HG03439 (cell line): ENCODE data around the gene POLDIP2.

ENCODE experiments used
- ATAC-seq: cut with Tn5 transposase; IDR thresholded peaks from one replicate; pipeline ENCODE4 v1.9.1; 2021; ENCODE audit warnings: mild to moderate bottlenecking, moderate library complexity; ENCODE audit not compliant: unreplicated experiment

Gene POLDIP2

DNA sequence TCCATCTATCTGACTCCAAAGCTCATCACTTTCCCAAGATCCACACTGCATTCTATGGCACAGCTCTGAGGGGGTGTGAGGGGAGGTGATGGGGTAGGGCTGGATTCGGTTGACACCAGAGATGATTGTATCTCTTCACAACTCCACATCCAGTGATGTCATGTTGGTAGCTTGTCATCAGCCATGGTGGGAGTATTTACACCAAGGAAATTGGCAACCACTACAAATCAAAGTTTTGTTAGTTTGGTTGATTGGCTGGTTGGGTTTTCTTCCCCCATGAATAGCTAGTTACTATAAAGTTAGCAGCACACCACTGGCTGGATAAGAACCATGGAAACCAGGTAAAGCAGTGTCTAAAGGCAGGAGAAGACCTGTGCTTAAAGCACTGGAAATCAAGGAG lies 33.7 kb upstream of the POLDIP2 start:
- ATAC-seq: no peak

DNA sequence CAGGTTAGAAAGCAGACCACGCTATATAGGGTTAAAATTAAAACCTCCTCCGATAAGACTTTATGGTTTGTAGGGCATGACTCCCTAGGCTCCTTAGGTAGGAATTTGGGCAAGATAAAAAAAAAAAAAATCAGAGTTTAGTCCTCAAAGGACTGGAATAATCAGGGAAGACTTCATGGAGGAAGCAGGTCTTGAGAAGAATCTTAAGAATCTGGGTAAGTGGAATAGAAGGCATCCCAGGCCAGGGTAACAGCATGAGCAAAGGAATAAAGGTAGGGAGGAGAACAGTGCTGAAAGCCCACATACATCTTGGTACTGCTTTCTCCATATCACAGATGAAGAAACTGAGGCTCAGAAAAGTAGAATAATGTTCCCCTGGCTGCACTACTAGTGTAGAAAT lies 33.2 kb upstream of the POLDIP2 start:
- ATAC-seq: no peak

DNA sequence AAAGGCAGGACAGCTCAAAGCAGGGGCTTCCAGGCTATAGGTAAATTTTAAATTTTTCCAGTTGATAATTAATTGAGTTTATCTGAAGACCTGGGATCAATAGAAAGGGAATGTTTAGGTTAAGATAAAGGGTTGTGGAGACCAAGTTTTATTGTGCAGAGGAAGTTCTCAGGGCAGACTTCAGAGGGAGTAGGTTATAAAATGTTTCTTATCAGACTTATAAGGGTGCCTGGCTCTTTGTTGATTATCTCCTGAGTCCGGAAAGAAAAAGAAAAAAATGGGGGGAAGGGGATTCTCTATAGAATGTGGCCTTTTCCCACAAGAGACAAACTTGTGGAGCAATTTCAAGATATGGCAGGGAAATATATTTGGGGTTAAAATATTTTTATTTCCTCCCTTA lies 32.8 kb upstream of the POLDIP2 start:
- no peak for ATAC-seq

- ATAC-seq: no peak
Measured at GRCh38 chr17:28388106-28388505, 30.8 kb upstream of the POLDIP2 start.

GRCh38 chr17:28386391-28386790 lies 29.1 kb upstream of the POLDIP2 start:
- ATAC-seq: no peak

- no peak for ATAC-seq
Measured at GRCh38 chr17:28385406-28385805, 28.1 kb upstream of the POLDIP2 start.

GRCh38 chr17:28385037-28385400 lies 27.7 kb upstream of the POLDIP2 start:
- no peak for ATAC-seq

GRCh38 chr17:28384281-28385036 lies 27.1 kb upstream of the POLDIP2 start:
- ATAC-seq: no peak

- ATAC-seq: no peak
Measured at GRCh38 chr17:28381141-28381825, 24.0 kb upstream of the POLDIP2 start.

DNA sequence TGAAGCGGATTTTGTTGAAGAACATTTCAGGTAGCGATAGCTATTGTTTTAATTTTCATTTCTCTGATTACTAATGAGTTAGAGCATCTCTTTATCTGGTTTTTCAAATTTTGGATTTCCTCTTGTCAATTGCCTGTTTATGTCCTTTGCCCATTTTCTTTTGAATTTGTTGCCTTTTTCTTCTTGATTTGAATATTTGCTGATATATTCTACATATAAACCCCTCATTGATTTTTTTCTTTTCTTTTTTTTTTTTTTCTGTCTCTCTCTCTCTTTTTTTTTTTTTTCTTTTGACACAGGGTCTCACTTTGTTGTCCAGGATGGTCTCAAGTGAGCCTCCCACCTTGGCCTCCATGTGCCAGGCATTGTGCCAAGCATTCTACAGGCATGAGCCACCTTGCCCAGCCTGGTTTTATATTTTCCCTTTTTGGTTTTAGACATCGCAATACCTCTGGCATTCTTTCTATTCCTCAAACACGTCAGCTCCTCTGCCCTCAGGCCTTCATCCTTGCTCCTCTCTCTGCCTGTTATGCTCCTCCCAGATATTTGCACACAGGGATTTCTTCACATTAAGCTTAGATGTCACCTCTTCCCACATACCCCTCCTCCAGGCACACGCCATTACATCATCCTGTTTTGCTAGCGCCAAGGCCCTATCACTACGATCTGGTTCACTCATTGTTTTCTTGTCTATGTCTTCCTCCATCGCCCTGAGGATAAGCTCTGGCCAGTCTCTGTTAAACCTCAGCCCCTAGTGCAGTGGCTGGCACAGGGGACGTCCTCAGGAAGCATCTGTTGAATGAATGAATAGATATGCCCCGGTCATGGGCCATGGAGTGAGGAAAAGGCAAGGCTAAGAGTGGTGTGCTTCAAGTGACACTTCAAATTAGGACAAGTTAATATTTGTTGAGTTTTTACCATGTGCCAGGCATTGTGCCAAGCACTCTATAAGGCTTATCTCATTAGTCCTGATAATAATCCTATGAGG lies 22.8 kb upstream of the POLDIP2 start:
- no peak for ATAC-seq

DNA sequence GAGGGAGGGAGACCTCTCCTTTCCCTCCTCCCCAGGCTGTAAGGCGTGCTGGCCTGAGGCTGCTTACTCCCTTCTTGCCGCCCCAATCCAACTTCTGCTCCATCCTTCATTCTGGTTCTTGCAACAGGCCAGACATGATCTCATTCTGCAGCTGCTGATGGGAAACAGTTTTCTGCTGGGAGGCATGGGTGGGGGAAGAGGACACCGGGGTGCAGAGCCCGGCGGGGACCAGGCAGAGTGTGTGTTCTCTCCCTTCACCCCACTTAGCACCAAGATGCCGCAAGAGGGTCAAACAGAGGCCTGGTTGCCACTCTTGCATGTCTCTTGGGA lies 15.6 kb upstream of the POLDIP2 start:
- no peak for ATAC-seq

GRCh38 chr17:28372203-28372944 lies 15.0 kb upstream of the POLDIP2 start:
- peak; percentile 15 for ATAC-seq

DNA sequence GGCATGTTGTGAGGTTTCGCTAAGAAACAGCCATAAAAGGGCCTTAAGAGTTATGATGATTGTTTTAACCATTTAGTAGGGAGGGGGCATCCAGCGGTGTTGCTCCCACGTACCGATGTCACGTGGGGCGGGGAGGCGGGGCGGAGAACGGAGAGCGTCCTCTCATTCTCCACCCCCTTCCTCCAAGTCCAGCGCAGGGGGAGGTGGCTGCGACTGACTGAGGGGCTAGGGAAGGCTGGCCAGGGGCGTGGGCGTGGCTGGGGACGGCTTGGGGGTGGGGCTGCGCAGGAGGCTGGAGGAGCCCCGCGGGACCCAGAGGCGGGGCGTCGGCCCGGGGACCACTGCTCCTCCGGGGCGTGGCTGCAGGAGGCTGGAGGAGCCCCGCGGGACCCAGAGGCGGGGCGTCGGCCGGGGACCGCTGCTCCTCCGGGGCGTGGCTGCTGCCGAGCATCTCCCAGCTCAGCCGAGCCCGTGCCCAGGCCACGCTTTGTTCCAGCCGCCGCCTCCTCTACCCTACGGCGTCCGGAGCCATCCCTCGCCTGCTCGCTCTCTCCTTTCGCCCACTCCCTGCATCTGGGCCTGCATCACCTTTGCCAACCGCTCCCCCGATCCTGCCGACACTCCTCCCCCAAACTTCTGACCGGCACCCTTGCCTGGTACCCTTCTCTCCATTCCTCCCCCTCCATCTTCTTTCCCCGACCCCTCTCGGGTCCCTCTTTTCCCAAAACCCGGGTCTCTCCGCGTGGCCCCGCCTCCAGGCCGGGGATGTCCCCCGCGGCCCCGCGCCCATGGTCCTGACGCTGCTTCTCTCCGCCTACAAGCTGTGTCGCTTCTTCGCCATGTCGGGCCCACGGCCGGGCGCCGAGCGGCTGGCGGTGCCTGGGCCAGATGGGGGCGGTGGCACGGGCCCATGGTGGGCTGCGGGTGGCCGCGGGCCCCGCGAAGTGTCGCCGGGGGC lies 14.2 kb upstream of the POLDIP2 start, which contains the start of gene SARM1:
Gene SARM1 (plus strand): TSS at position 450 of the 958 bp plus-strand sequence. CDS start 339 bp downstream, at position 789.
- peak; percentile 62 for ATAC-seq

- ATAC-seq: no peak
Measured at GRCh38 chr17:28370744-28371103, 13.4 kb upstream of the POLDIP2 start.

- no peak for ATAC-seq
Measured at GRCh38 chr17:28370035-28370743, 12.9 kb upstream of the POLDIP2 start, which contains the start of gene VTN. VTN (minus strand) TSS chr17:28370307; CDS start chr17:28370203, 104 bp downstream.

DNA sequence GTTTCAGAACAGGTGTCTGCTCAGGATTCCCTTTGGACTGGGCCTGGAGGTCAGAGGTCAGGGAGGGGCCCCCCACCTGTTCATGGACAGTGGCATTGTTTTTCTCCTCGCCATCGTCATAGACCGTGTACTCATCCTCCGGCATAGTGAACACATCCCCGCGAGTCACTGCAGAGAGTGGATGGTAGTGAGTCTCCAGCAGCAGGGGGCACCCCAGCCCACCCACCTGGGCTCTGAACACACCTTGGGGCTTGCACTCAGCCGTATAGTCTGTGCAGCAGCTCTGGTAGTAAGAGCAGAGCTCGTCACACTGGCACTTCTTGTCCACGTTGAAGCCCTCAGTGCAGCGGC lies 12.3 kb upstream of the POLDIP2 start:
- no peak for ATAC-seq

DNA sequence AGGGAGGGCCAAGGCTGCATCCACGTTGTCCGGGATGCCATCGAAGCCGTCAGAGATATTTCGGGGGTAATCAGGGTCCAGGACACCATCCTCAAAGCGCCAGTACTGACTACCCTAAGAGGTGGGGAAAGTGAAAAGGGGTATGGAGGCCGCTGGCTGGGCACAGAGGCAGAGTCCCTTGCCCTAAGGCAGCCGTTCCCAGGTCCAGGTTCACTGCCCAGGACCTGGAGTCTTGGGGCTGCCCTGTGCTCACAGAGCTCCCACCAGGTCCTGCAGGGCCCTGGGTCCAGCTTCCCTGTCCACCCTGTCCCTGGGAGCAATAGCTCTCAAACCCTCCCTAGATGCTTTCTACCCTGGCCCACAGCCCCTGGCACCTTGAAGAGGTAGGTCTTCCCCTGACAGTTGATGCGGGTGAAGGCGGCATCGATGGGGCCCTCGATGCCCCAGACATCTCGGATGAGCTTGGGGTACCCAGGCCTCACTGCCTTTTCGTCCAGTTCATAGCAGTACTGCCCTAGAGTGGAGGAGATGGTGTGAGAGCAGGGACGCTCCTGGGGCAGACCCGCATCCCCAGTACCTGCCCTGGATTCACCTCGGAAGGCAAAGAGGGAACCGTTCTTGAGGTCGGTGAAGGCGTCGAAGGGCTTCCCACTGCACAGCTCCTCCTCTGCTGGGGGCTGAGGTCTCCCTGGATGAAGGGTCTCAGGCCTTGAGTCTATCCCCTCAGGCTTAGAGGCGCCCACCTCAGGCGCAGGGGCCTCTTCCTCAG lies 11.8 kb upstream of the POLDIP2 start:
- no peak for ATAC-seq

GRCh38 chr17:28368306-28368831 lies 11.0 kb upstream of the POLDIP2 start:
- no peak for ATAC-seq
